ENCODE results near the gene ZNF165.

Gene ZNF165

DNA sequence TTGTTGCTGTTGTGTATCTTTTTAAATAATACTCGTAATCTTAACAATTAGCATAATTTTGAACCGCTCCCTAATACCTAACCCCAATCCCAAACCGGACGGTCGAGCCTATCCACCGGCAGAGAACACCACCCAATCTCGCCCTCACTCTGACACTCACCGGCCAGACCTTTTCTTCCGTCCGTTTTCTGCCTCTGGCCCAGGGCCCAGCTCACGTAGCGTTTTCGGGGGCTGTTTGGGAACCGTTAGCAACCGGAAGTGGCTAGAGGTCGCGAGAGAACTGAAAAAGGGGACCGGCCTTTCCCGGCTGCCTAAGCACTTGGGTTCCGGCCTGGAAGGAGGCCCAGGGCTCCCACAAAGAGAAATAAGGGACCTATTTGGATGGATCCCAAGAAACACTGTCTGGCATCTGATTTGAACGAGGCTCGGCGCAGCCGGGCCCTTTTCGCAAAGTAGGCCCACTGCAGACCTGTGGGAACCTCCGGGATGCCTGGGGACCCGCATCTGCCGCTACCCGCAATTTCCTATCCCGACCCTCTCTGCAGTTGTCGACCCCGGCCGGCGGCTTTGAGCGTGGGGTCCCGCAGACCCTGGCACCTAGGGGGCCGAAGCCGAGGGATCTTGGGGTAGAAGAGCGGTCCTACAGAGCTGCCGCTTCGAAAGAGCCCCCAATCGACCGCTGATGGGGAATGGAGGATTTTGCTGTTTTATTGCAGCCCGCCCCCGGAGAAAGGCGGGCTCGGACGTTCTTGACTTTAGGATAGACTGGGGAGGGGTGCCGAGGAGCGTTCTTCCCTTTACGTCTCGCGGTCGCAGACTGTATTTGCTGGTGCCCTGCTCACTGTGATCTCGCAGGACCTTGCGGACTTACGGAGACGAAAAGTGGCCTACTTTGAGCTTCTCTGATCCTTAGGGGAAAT, 56.5 kb downstream of the ZNF165 start:
- H3K4me3 ChIP-seq (ENCODE audit: insufficient read depth, low read depth, low read length, poor library complexity, severe bottlenecking): peak overlapping the region; percentile 78
- peaks cover 12% of the 10 kb centered on the region for H3K4me1 ChIP-seq (ENCODE audit: control insufficient read depth, insufficient read depth, low read length, poor library complexity, severe bottlenecking)
- H3K9me3 ChIP-seq (ENCODE audit: control insufficient read depth, low read length): no peaks in the 10 kb centered on the region
- no peaks in the 10 kb centered on the region for H3K27me3 ChIP-seq (replicated peaks; ENCODE audit: control insufficient read depth, insufficient read depth, low read length, poor library complexity, severe bottlenecking)
- DNase-seq: peak; percentile 43 to 60 (median 51)
- peak overlapping the region; percentile 97 for H3K27ac ChIP-seq (ENCODE audit: insufficient read depth, low read length, poor library complexity, severe bottlenecking)
- no peaks in the 10 kb centered on the region for H3K36me3 ChIP-seq (ENCODE audit: control insufficient read depth, insufficient read depth, low read length)

DNA sequence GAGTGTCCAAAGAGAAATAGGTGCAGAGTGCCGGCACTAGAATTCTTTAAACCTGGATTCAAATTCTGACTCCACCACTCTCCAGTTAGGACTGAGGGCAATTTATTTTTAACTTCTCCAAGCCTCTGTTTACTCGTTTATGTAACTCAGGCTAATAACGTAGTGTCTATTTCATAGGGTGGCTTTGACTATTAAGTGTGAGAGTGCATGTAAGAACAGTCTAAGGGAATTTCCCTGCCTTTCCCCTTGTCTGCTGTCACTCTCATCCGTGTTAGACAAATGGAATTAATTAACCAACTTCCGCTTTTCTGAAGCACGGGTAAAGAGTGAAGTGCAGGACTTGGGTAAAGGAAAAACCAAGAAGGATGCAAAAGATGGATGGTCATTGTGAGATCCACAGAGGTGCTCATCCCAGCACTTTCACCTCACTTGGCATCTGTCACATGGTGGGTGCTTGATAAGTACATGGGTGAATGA, 57.2 kb downstream of the ZNF165 start:
- Histone ChIP-seq H3K4me3 (ENCODE audit: insufficient read depth, low read depth, low read length, poor library complexity, severe bottlenecking) (peak overlapping the region; percentile 78), H3K36me3 (ENCODE audit: control insufficient read depth, insufficient read depth, low read length) (no peaks in the 10 kb centered on the region), H3K4me1 (ENCODE audit: control insufficient read depth, insufficient read depth, low read length, poor library complexity, severe bottlenecking) (peaks cover 16% of the 10 kb centered on the region), H3K9me3 (ENCODE audit: control insufficient read depth, low read length) (no peaks in the 10 kb centered on the region), H3K27ac (ENCODE audit: insufficient read depth, low read length, poor library complexity, severe bottlenecking) (peak overlapping the region; percentile 97), H3K27me3 (replicated peaks; ENCODE audit: control insufficient read depth, insufficient read depth, low read length, poor library complexity, severe bottlenecking) (no peaks in the 10 kb centered on the region)
- DNase-seq: peak in 1 of 3 donors; percentile 7
